DND-41 (cell line): Measurements from ENCODE around the gene EYS.

Experiments used
- EZH2 ChIP-seq: IDR thresholded peaks from 3 replicates; pipeline ENCODE4 v1.6.1; 2012; ENCODE audit warnings: borderline replicate concordance, low read depth, mild to moderate bottlenecking, moderate library complexity, low read length, inconsistent platforms; ENCODE audit not compliant: severe bottlenecking
- TF ChIP-seq, protein P1 (sequence below): IDR thresholded peaks from 2 replicates; pipeline ENCODE4 v1.5.1; 2012; ENCODE audit warnings: borderline replicate concordance, low read length, moderate library complexity, mild to moderate bottlenecking; ENCODE audit not compliant: poor library complexity, severe bottlenecking; ENCODE audit errors: extremely low read depth

DNA sequence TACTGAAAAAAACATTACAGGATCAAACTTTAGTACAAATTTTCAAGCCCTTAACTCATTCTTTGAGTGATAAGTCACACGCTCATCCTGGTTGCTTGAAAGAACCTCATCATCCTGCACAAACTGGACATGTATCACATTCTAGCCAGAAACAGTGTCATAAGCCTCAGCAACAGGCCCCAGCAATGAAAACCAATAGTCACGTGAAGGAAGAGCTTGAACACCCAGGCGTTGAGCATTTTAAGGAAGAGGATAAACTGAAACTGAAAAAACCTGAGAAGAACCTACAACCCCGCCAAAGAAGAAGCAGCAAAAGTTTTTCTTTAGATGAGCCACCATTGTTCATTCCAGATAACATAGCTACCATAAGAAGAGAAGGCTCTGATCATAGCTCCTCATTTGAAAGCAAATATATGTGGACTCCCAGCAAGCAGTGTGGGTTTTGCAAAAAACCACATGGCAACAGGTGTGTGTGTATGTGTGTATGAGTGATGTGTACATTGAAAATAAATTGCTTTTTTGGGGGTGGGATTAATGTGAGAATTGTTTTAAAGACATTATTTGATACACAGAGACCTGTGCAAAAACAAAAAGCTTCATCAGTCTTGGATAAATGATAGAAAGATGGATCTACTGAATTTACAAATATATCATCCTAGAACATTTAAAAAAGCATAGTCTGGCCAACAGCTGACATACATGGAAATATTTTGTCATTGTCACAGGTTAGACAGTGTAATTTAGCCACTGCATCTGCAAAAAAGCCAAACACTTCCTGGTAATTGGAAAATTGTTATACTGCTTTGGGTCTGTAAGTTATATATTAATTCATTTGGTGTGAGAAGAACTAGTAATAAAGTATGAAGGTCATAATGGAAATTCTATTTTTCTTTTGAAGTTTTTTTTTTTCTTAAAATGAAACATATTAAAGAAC is 2021.3 kb downstream of the EYS start:
- TF ChIP-seq, protein P1, sequence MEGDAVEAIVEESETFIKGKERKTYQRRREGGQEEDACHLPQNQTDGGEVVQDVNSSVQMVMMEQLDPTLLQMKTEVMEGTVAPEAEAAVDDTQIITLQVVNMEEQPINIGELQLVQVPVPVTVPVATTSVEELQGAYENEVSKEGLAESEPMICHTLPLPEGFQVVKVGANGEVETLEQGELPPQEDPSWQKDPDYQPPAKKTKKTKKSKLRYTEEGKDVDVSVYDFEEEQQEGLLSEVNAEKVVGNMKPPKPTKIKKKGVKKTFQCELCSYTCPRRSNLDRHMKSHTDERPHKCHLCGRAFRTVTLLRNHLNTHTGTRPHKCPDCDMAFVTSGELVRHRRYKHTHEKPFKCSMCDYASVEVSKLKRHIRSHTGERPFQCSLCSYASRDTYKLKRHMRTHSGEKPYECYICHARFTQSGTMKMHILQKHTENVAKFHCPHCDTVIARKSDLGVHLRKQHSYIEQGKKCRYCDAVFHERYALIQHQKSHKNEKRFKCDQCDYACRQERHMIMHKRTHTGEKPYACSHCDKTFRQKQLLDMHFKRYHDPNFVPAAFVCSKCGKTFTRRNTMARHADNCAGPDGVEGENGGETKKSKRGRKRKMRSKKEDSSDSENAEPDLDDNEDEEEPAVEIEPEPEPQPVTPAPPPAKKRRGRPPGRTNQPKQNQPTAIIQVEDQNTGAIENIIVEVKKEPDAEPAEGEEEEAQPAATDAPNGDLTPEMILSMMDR = no peak
- TF ChIP-seq EZH2 = no peak
